NB4 (cell line): ENCODE data around the gene SPINK1.

Experiments used
- CTCF ChIP-seq: IDR thresholded peaks from one replicate; pipeline ENCODE4 v1.5.1; 2012; ENCODE audit warnings: low read depth, low read length
- MYC ChIP-seq: IDR thresholded peaks from 2 replicates; pipeline ENCODE4 v1.6.1; 2011; ENCODE audit warnings: low read depth, low read length
- POLR2A ChIP-seq: IDR thresholded peaks from 2 replicates; pipeline ENCODE4 v1.6.1; 2011; ENCODE audit warnings: mild to moderate bottlenecking; ENCODE audit not compliant: insufficient read length; ENCODE audit errors: extremely low read depth

- no peak for TF ChIP-seq CTCF
- TF ChIP-seq POLR2A: no peak
- TF ChIP-seq MYC: no peak
These were observed 17.8 kb upstream of the SPINK1 start for GRCh38 chr5:147849226-147849625.
